PC-9 (cell line): ENCODE results near the gene GAS2L1.

ENCODE experiments used
- EZH2 ChIP-seq: fragments of 200-600 bp; sonication (generic); IDR thresholded peaks from 2 replicates; pipeline ENCODE4 v1.8.0; 2017; ENCODE audit warnings: antibody characterized with exemption, low read depth
- TF ChIP-seq, protein P1 (sequence below): fragments of 200-600 bp; sonication (generic); conservative IDR thresholded peaks from 2 replicates; pipeline ENCODE4 v1.6.1; 2017; ENCODE audit warnings: mixed run types, antibody characterized with exemption, mild to moderate bottlenecking, moderate library complexity

DNA sequence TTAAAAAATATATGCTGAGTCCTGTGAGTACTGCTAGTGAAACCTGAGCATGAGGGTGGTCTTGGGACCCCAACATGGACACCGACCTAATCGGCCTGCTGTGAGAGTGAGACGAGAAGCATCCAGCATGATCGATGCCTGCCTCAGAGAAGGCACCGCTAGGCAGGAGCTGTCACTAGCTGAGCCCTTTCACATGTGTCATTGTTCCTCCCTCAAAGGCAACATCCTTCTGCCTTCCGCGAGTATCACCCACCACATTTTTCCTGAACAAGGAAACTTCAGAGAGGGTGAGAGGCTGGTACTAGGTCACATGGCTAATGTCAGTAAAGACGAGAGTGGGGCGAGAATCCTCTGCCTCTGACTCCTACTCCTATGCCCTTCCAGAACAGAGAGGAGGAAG, 46.3 kb downstream of the GAS2L1 start:
- TF ChIP-seq, protein P1, sequence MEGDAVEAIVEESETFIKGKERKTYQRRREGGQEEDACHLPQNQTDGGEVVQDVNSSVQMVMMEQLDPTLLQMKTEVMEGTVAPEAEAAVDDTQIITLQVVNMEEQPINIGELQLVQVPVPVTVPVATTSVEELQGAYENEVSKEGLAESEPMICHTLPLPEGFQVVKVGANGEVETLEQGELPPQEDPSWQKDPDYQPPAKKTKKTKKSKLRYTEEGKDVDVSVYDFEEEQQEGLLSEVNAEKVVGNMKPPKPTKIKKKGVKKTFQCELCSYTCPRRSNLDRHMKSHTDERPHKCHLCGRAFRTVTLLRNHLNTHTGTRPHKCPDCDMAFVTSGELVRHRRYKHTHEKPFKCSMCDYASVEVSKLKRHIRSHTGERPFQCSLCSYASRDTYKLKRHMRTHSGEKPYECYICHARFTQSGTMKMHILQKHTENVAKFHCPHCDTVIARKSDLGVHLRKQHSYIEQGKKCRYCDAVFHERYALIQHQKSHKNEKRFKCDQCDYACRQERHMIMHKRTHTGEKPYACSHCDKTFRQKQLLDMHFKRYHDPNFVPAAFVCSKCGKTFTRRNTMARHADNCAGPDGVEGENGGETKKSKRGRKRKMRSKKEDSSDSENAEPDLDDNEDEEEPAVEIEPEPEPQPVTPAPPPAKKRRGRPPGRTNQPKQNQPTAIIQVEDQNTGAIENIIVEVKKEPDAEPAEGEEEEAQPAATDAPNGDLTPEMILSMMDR: no peak
- no peak for TF ChIP-seq EZH2
